ENCODE measurements around the gene ZDHHC18.
"Not testable (repeated sequence)": the region's sequence is repeated elsewhere in the genome, so short reads cannot be mapped to it uniquely, and the experiment has no call there.

The ZDHHC18 gene

GRCh38 chr1:26833432-26834405 is 7.2 kb downstream of the ZDHHC18 start:
- no peak for FAIRE-seq

- not testable (repeated sequence) for FAIRE-seq
These were observed 11.2 kb downstream of the ZDHHC18 start for GRCh38 chr1:26837665-26838064.

- FAIRE-seq = no peak
These were observed 12.2 kb downstream of the ZDHHC18 start for GRCh38 chr1:26838474-26839338.

- FAIRE-seq = no peak
These were observed 12.8 kb downstream of the ZDHHC18 start for GRCh38 chr1:26839339-26839722.

- FAIRE-seq = no peak
These were observed 13.3 kb downstream of the ZDHHC18 start for GRCh38 chr1:26839779-26840178.

- FAIRE-seq = no peak
These were observed 18.1 kb downstream of the ZDHHC18 start for GRCh38 chr1:26844424-26845196.

GRCh38 chr1:26847826-26848225 is 21.3 kb downstream of the ZDHHC18 start:
- not testable (repeated sequence) for FAIRE-seq

GRCh38 chr1:26848499-26848898 is 22.0 kb downstream of the ZDHHC18 start:
- FAIRE-seq = no peak

DNA sequence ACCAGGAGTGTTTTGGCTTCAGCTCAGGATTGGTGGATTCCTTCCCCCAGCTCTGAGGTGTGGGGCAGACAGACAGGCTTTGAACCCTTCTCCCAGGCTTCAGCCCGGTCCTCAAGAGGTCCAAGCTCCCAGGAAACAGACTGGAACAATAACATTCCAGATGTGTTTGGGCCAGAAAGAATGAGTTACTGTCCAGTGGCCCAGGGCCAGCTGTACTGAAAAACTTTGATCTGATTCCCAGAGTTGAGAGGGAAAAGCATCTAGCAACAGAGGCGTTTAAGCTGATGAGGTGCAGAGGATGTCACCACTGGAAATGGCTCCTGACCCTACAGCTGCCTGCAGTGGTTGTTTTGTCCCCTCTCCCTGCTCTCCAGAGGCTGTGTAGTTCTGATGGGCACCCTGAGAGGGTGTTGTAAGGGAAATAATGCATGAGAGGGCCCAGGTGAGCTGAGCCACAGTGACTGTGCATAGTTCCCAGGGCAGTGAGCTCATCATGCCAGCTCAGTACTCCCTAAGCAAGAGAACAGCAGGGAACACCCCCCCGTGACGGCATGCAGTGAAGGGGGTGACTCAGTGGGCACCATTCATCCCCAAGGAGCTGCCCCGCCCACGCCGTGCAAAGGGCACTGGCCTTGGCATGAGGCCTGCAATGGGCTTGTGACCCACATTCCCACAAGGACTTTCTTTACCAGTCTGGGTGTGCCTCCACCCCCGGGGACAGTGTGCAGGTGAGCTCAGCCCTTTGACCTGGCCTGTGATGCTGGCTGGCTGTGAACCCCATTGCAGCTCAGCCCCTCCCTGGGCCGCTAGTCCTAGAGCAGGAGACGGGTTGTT is 22.7 kb downstream of the ZDHHC18 start:
- FAIRE-seq = no peak

GRCh38 chr1:26851106-26851684 is 24.7 kb downstream of the ZDHHC18 start:
- FAIRE-seq = no peak

GRCh38 chr1:26852701-26853100 is 26.2 kb downstream of the ZDHHC18 start:
- no peak for FAIRE-seq

DNA sequence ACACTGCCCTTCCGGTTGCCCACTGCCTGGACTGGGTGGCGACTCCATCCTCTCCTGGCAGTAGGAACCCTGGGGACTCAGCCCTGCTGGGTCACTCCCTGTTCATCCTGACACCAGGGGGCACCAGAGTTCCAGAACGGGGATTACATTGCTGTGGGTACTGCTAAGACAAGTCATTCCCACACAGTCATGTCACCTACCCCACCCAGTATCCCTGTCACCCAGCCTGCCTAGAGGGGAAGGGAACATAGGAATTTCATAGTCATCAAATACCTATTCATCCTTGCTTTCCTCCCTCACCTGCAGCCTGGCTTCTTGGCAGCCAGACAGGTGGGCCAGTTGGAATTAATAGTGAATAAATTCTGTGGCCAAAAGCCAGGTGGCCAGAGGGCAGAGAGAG is 26.7 kb downstream of the ZDHHC18 start:
- FAIRE-seq = no peak

GRCh38 chr1:26853600-26853999 is 27.1 kb downstream of the ZDHHC18 start:
- no peak for FAIRE-seq

DNA sequence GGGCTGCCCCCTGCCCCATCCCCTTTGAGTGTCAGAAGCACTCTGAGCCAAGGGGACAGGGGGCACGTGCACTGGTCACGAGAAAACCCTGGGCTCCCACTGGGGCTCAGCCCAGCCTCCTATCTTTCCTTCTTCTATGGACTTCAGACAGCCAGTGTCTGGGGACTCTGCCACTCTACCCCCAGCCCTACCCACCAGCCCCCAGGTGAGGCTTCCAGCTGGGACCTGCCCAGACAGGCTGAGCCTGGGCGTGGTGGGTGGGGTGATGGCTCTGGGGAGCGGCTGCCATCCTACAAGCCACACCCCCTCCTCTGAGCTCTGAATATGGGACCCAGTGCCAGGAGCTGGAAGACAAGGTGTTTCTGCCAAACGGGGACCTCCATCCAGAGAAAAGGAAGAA is 28.4 kb downstream of the ZDHHC18 start:
- no peak for FAIRE-seq

- no peak for FAIRE-seq
These were observed 29.1 kb downstream of the ZDHHC18 start for GRCh38 chr1:26855636-26856035.

- no peak for FAIRE-seq
These were observed 29.7 kb downstream of the ZDHHC18 start for GRCh38 chr1:26856181-26856580.

DNA sequence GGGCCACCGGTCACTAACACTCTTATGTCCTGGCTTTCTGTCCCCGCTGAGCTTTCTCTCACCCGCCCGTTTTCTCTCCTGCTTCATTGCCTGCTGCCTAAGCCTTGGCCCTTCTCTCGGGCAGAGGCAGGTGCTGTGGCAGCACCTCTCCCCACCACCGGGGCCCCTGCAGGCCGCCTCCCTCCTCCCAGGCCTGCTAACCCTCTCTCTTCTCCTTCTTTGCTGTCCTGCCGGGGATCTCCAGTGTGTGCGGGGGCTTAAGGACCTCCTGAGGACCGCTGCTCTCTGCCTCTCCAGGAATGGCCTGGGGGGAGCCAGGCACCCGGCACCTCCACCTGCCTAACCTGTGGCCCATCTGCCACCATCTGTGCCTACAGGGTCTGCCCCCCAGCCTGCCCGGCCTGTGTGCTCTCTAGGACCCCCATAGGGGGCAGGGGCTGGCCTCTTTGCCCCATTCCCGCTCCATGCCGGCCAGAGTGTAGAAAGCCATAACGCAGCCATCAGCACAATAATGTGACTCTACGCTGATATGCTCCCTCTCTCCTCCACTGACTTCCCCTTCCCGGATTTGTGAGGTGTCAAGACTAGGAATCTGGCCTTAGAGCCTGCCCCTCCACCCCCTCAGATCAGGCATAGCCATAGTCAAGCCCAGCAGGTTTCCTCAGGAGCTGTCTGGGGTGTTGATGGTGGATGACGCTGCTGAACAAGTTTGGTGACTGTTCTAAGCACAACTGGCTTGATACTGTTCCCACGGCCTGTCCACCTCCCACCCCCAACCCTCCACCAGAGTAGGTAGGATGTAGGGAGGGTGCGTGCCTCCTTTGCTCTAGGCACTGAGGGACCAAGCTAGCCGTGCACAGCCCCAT is 30.3 kb downstream of the ZDHHC18 start:
- no peak for FAIRE-seq

GRCh38 chr1:26857473-26858060 is 31.1 kb downstream of the ZDHHC18 start:
- no peak for FAIRE-seq

- no peak for FAIRE-seq
These were observed 31.7 kb downstream of the ZDHHC18 start for GRCh38 chr1:26858160-26858559.
